ENCODE data around the gene FTH1. TPM values are rescaled to one million over a fixed set of nuclear protein-coding genes. Genes with fewer than 3 reads are reported as not detected.
"Not testable (repeated sequence)": the region's sequence is repeated elsewhere in the genome, so short reads cannot be mapped to it uniquely, and the experiment has no call there.

FTH1 gene
- polyA plus RNA-seq, 3 donors: 2,137 to 2,536 (median 2,180) TPM

GRCh38 chr11:61969391-61969758 lies 1.9 kb upstream of the FTH1 start:
- DNase-seq: no peak

GRCh38 chr11:61968758-61969390 lies 1.4 kb upstream of the FTH1 start:
- DNase-seq: no peak

GRCh38 chr11:61967924-61968757 lies 707 bp upstream of the FTH1 start:
- peak; percentile 78 for DNase-seq

- no peak for DNase-seq
Measured at GRCh38 chr11:61966734-61967115, 709 bp downstream of the FTH1 start.

- not testable (repeated sequence) for DNase-seq
Measured at GRCh38 chr11:61964666-61965271, 2.7 kb downstream of the FTH1 start.

- DNase-seq: no peak
Measured at GRCh38 chr11:61964058-61964665, 3.3 kb downstream of the FTH1 start.

GRCh38 chr11:61963282-61964057 lies 4.0 kb downstream of the FTH1 start:
- DNase-seq: no peak

- no peak for DNase-seq
Measured at GRCh38 chr11:61963016-61963281, 4.5 kb downstream of the FTH1 start.

GRCh38 chr11:61962213-61963015 lies 5.0 kb downstream of the FTH1 start:
- no peak for DNase-seq

- no peak for DNase-seq
Measured at GRCh38 chr11:61961570-61962212, 5.7 kb downstream of the FTH1 start.

GRCh38 chr11:61960532-61960931 lies 6.9 kb downstream of the FTH1 start:
- no peak for DNase-seq

- no peak for DNase-seq
Measured at GRCh38 chr11:61959678-61960077, 7.8 kb downstream of the FTH1 start.

GRCh38 chr11:61959114-61959513 lies 8.3 kb downstream of the FTH1 start:
- DNase-seq: no peak

GRCh38 chr11:61958590-61958989 lies 8.8 kb downstream of the FTH1 start:
- no peak for DNase-seq

- DNase-seq: no peak
Measured at GRCh38 chr11:61957021-61957770, 10.2 kb downstream of the FTH1 start.

GRCh38 chr11:61956191-61957020 lies 11.0 kb downstream of the FTH1 start:
- no peak for DNase-seq

GRCh38 chr11:61955422-61956135 lies 11.9 kb downstream of the FTH1 start:
- DNase-seq: no peak

GRCh38 chr11:61954851-61955421 lies 12.5 kb downstream of the FTH1 start:
- DNase-seq: no peak

Measured in renal pelvis (tissue), 4 donors.